Camera-type eye (tissue), 1 donor: ENCODE data around the gene GPN1. TPM values are rescaled to one million over a fixed set of nuclear protein-coding genes. Genes with fewer than 3 reads are reported as not detected.

ENCODE experiments used
- total RNA-seq: library from RNA; depleted of rRNA; stranded (reverse); fragments of >200 nt; gene quantifications from one replicate; pipeline ENCODE4 v1.2.3, GENCODE V29; 2014

Gene GPN1
- 37.1 TPM for total RNA-seq

GRCh38 chr2:27628767-27629709 lies at the start of gene GPN1, which contains the start of gene CCDC121:
GPN1 (plus strand) TSS chr2:27629050; CDS start chr2:27629059, 9 bp downstream.
CCDC121 (minus strand) TSS chr2:27629012; CDS start chr2:27627799, 1,213 bp downstream.

GRCh38 chr2:27582695-27583389 lies 46.0 kb upstream of the GPN1 start, which contains the start of gene ZNF512:
ZNF512 (plus strand) TSS chr2:27583042; CDS start chr2:27583113, 71 bp downstream.

GRCh38 chr2:27663285-27664153 lies 34.7 kb downstream of the GPN1 start, which contains the start of the genes SLC4A1AP and SUPT7L:
SLC4A1AP (plus strand) TSS chr2:27663889; CDS start chr2:27663915, 26 bp downstream.
SUPT7L (minus strand) TSS chr2:27663614; CDS start chr2:27662192, 1,422 bp downstream.

Other genes with a start within 250 kb of the GPN1 start
- 11.6 TPM for gene ZNF513, start 248.3 kb upstream of the GPN1 start, total RNA-seq
- 54.4 TPM for gene PPM1G, start 219.5 kb upstream of the GPN1 start, total RNA-seq
- gene NRBP1, start 200.4 kb upstream of the GPN1 start, total RNA-seq = 108 TPM
- gene KRTCAP3, start 186.7 kb upstream of the GPN1 start, total RNA-seq = not detected
- gene IFT172, start 139.3 kb upstream of the GPN1 start, total RNA-seq = 57.2 TPM
- 13.7 TPM for gene FNDC4, start 133.8 kb upstream of the GPN1 start, total RNA-seq
- not detected for gene GCKR, start 132.2 kb upstream of the GPN1 start, total RNA-seq
- 95.4 TPM for gene ZNF512, start 46.0 kb upstream of the GPN1 start, total RNA-seq
- 12.6 TPM for gene CCDC121, start within 50 bp of the GPN1 start, total RNA-seq
- gene SUPT7L, start 34.6 kb downstream of the GPN1 start, total RNA-seq = 42.6 TPM
- gene SLC4A1AP, start 34.8 kb downstream of the GPN1 start, total RNA-seq = 38.5 TPM
- 167 TPM for gene MRPL33, start 142.7 kb downstream of the GPN1 start, total RNA-seq